Common myeloid progenitor, CD34-positive (primary cell): ENCODE data around the gene REL.
"Not testable (repeated sequence)": the region's sequence is repeated elsewhere in the genome, so short reads cannot be mapped to it uniquely, and the experiment has no call there.

ENCODE experiments used
- CTCF ChIA-PET: fragments of 350-600 bp; sonication (Branson Sonifier 250); formaldehyde crosslinking; loops from one replicate; lab custom pipeline; 2021; ENCODE audit warnings: antibody characterized with exemption; lab: Charles Lee
- POLR2A ChIA-PET: fragments of 350-600 bp; sonication (Branson Sonifier 250); formaldehyde crosslinking; loops from one replicate; lab custom pipeline; 2021; ENCODE audit warnings: antibody characterized with exemption; lab: Charles Lee
- DNase-seq, 3 donors: peaks; one replicate each; pipeline versions ENCODE4 v3.0.0 to v3.0.0-alpha.2; 2013
- H3K27ac ChIP-seq, 2 experiments: 1 replicate in 1 of 2; 2 replicates in 1 of 2; pipeline ENCODE4 v1.7.0; 2013; ENCODE audit warnings: inconsistent platforms in 2 of 2, low read length in 2 of 2, mild to moderate bottlenecking in 2 of 2, low read depth in 1 of 2, moderate library complexity in 1 of 2; ENCODE audit not compliant: severe bottlenecking in 2 of 2, insufficient read depth in 1 of 2, poor library complexity in 1 of 2
- H3K27me3 ChIP-seq, 5 experiments: replicated peaks in 2 of 5; 1 replicate in 3 of 5; 2 replicates in 2 of 5; pipeline versions ENCODE4 v1.6.1 to v1.7.0; 2013; ENCODE audit warnings: low read length in 4 of 5, mild to moderate bottlenecking in 2 of 5, moderate library complexity in 2 of 5, inconsistent platforms in 1 of 5; ENCODE audit not compliant: insufficient read depth in 5 of 5, control insufficient read depth in 4 of 5
- H3K36me3 ChIP-seq, 4 experiments: 1 replicate in 2 of 4; 2 replicates in 2 of 4; pipeline versions ENCODE4 v1.6.1 to v1.7.0; 2013; ENCODE audit warnings: low read length in 3 of 4, control low read depth in 1 of 4, mild to moderate bottlenecking in 1 of 4; ENCODE audit not compliant: control insufficient read depth in 4 of 4, insufficient read depth in 4 of 4
- H3K4me1 ChIP-seq, 4 experiments: 1 replicate in 3 of 4; 2 replicates in 1 of 4; pipeline versions ENCODE4 v1.6.1 to v1.7.1; 2013; ENCODE audit warnings: low read length in 3 of 4, mild to moderate bottlenecking in 3 of 4, control low read depth in 1 of 4, inconsistent platforms in 1 of 4, moderate library complexity in 1 of 4; ENCODE audit not compliant: control insufficient read depth in 4 of 4, insufficient read depth in 4 of 4; ENCODE audit errors: control extremely low read depth in 1 of 4
- H3K4me3 ChIP-seq, 7 experiments: 1 replicate in 4 of 7; 2 replicates in 3 of 7; pipeline versions ENCODE4 v1.5.1 to v1.7.0; 2013; ENCODE audit warnings: mild to moderate bottlenecking in 7 of 7, low read length in 6 of 7, moderate library complexity in 6 of 7, inconsistent platforms in 2 of 7, low read depth in 2 of 7, control low read depth in 1 of 7; ENCODE audit not compliant: insufficient read depth in 4 of 7, control insufficient read depth in 1 of 7; ENCODE audit errors: extremely low read depth in 1 of 7
- H3K9me3 ChIP-seq, 5 experiments: 1 replicate in 4 of 5; 2 replicates in 1 of 5; pipeline versions ENCODE4 v1.6.1 to v1.7.1; 2013; ENCODE audit warnings: low read length in 4 of 5, mild to moderate bottlenecking in 2 of 5, inconsistent platforms in 1 of 5, low read depth in 1 of 5, moderate library complexity in 1 of 5; ENCODE audit not compliant: control insufficient read depth in 4 of 5, insufficient read depth in 2 of 5; ENCODE audit errors: control extremely low read depth in 1 of 5
- WGBS: methylation state at CpG from one replicate; pipeline ENCODE4 v1.1.5; 2013; ENCODE audit not compliant: insufficient coverage; 5-methylcytosine and 5-hydroxymethylcytosine counted together

Gene REL

DNA sequence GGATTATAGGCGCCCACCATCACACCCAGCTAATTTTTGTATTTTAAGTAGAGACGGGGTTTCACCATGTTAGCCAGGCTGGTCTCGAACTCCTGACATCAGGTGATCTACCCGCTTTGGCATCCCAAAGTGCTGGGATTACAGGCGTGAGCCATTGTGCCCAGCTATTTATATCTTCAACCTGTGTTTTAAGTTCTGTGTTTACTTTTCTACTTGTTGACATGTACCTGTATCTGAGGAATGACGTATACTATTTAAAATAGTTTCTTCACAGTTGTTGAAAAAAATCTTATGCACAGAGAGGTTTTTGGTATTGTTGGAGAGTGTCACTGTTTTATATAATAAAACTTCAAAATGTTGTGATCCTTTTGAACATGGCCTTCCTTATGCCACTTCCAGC is 19.9 kb downstream of the REL start:
- not testable (repeated sequence) for H3K9me3 ChIP-seq, H3K27me3 ChIP-seq, H3K4me3 ChIP-seq, DNase-seq, H3K27ac ChIP-seq, H3K4me1 ChIP-seq
- ChIA-PET CTCF (interaction anchor here (1.0 to 2.1 kb wide), 2 partner anchors 15 to 19 kb away, joined by 5 to 6 read pairs; no protein-coding TSS in a partner anchor), POLR2A (interaction anchor here (0.9 kb wide), 1 partner anchor 14 kb away, joined by 3 read pairs; no protein-coding TSS in a partner anchor)
- peaks cover 18 to 76% (median 54%) of the 10 kb centered on the region in 4 experiments for H3K36me3 ChIP-seq
- 100% methylated on average over 3 of the region's 6 CpGs for WGBS

DNA sequence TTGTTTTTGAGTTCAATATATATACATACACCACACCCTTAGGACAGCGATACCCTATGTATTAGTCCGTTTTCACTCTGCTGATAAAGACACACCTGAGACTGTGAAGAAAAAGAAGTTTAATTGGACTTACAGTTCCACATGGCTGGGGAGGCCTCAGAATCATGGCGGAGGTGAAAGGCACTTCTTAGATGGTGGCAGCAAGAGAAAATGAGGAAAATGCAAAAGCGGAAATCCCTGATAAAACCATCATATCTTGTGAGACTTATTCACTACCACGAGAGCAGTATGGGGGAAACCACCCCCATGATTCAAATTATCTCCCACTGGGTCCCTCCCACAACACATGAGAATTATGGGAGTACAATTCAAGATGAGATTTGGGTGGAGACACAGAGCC is 24.5 kb downstream of the REL start:
- H3K4me1 ChIP-seq, H3K4me3 ChIP-seq, H3K27ac ChIP-seq, CTCF ChIA-PET, H3K9me3 ChIP-seq, POLR2A ChIA-PET, DNase-seq, H3K27me3 ChIP-seq: not testable (repeated sequence)
- peaks cover 10 to 56% (median 35%) of the 10 kb centered on the region in 4 experiments for H3K36me3 ChIP-seq
- WGBS = 100% methylated on average over 2 of the region's 5 CpGs

DNA sequence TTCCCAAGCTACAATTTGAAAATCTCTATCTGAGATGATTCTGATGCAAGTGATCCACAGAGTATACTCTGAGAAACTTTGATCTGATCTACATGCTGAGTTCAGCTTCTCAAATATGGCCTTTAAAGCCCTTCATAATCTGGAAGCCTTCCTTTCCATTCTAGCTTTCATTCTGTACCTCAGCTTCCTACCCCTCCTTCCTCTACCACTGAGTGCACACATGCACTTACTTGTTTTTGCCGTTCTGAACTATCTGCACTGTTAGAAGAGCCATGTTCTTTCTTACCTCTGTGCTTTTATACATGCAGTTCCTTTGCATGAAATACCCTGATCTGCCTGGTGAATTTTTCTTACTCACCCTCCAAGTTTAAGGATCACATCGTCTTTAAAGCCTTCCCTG is 25.0 kb downstream of the REL start:
- ChIA-PET CTCF (no interaction called here), POLR2A (no interaction called here)
- WGBS = 100% methylated on average over 1 of the region's 2 CpGs
- Histone ChIP-seq H3K4me3 (no peak overlapping the region), H3K27ac (no peak overlapping the region), H3K27me3 (no peaks in the 10 kb centered on the region), H3K36me3 (peaks cover 11 to 53% (median 33%) of the 10 kb centered on the region in 4 experiments), H3K9me3 (no peaks in the 10 kb centered on the region), H3K4me1 (no peaks in the 10 kb centered on the region)
- DNase-seq = peak in 1 of 3 donors; percentile 23

DNA sequence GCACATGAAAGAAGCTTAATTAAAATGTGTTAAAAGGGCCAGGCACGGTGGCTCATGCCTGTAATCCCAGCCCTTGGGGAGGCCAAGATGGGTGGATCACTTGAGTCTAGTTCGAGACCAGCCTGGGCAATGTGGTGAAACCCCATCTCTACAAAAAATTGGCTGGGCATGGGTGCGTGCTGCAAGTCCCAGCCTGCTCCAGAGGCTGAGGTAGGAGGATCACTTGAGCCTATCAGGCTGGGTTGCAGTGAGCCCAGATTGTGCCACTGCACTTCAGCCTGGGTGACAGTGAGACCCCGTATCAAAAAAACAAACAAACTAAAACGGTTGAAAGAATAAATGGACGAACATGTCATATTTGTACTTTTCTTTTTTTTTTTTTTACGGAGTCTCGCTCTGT is 26.0 kb downstream of the REL start:
- Histone ChIP-seq H3K27me3 (no peaks in the 10 kb centered on the region), H3K36me3 (peaks cover 11 to 44% (median 30%) of the 10 kb centered on the region in 4 experiments), H3K4me1 (no peaks in the 10 kb centered on the region), H3K9me3 (no peaks in the 10 kb centered on the region), H3K4me3 (no peak overlapping the region), H3K27ac (no peak overlapping the region)
- ChIA-PET CTCF (no interaction called here), POLR2A (no interaction called here)
- no peak for DNase-seq
- WGBS = 100% methylated on average over 4 of the region's 8 CpGs

DNA sequence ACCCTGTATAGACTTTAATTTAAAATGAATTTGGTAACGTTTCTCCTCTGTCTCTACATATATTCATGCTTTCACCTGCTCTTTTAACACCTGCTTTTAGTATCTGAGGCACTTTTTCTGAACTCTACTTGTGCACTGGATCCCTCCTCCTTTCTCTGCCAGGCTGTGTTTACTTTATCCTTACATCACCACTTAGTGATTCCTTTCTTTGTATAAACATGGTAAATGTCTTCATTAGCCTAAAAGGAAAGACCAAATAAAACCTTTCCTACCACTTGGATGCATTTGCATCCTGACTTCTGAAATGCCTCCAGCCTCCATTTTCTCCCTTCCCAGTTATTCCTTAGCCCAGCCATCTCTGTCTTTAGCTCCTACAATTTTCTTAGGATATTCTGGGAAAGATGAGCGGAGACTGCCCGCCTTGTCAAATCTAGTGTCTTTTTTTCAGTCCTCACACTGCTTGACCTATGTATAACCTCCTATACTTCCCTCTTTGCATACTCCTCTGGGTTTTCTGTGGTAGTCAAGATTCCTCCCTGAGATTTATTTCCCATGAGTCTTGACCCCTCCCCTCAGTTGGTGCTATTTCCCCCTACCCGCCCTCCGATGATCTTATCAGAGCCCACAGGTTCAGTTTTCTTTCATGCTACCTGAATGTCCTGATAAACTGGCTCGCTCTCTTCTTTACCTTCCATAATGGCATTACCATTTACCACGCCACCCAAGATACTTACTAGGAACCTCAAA is 44.8 kb downstream of the REL start:
- WGBS = 60% methylated on average over 6 of the region's 7 CpGs
- H3K36me3 ChIP-seq = peaks cover 14 to 34% (median 24%) of the 10 kb centered on the region in 4 experiments
- no peaks in the 10 kb centered on the region for H3K27me3 ChIP-seq
- ChIA-PET POLR2A (no interaction called here), CTCF (interaction anchor here (1.1 to 1.2 kb wide), 3 partner anchors 19 to 131 kb away, joined by 3 read pairs; no protein-coding TSS in a partner anchor)
- no peaks in the 10 kb centered on the region for H3K9me3 ChIP-seq
- DNase-seq = peak in 2 of 3 donors; percentile 18 to 29
- no peak overlapping the region for H3K27ac ChIP-seq
- peak overlapping the region in 1 of 7 experiments; percentile 30 for H3K4me3 ChIP-seq
- peaks cover 12 to 24% (median 21%) of the 10 kb centered on the region in 4 experiments for H3K4me1 ChIP-seq

DNA sequence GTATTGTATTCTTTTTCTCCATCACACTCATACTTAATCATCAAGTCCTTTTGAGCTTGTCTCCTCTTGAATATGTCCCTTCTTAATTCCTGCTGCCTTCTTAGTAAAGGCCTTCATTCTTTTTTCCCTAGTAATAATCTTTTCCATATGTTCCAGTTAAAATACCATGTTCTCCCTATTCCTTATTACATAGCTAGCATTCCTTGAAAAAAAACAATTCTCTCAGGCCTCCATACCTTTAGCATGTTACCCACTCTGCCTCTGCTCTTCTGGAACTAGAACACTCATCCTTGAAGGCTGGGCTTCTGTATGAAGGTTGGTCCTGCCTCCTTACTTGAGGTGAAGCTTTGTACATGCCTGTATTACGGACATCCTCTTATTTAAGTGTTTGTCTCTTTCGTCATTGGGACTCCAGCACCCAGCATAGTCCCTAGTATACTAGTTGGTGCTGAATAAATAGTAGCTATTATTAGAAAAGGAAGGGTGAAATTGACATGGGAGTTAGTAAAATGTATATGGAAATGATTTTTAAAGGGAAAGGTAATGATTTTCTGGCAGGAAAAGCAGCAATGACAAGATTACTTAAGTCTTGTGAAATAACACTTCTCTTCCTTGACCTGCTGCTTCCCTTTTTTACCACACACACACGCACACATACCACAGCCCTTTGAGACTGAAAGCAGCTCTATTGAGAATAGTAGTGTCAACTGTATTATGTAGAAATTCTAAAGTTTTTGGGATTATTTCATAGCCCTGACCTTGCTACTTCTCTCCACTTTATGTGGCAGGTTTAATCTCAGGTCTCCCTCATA is 45.6 kb downstream of the REL start:
- POLR2A ChIA-PET = interaction anchor here (0.7 kb wide), 1 partner anchor 37 kb away, joined by 3 read pairs; no protein-coding TSS in a partner anchor
- H3K27me3 ChIP-seq = no peaks in the 10 kb centered on the region

More for the DNA sequence above, 45.6 kb downstream of the REL start:
- no peaks in the 10 kb centered on the region for H3K9me3 ChIP-seq
- peaks cover 10 to 31% (median 23%) of the 10 kb centered on the region in 4 experiments for H3K36me3 ChIP-seq
- WGBS = 30% methylated on average over 2 of the region's 3 CpGs
- peak; percentile 62 to 92 (median 91) for DNase-seq
- peak overlapping the region; percentile 4 to 9 for H3K27ac ChIP-seq
- CTCF ChIA-PET = interaction anchor here (0.7 to 1.2 kb wide), 6 partner anchors 10 to 131 kb away, joined by 3 read pairs; no protein-coding TSS in a partner anchor
- H3K4me1 ChIP-seq = peaks cover 12 to 24% (median 21%) of the 10 kb centered on the region in 4 experiments
- peak overlapping the region in 3 of 7 experiments; percentile 13 to 35 (median 30) for H3K4me3 ChIP-seq
